ENCODE data around the gene KCNH6. TPM values are rescaled to one million over a fixed set of nuclear protein-coding genes. Genes with fewer than 3 reads are reported as not detected.

Gene KCNH6
- total and polyA plus RNA-seq, 4 donors, result 0.09 TPM; not detected in 3

- TF ChIP-seq TAF1 (conservative IDR thresholded peaks at IDR 0.05), result no peak
- no peak for TF ChIP-seq YY1 (IDR thresholded peaks at IDR 0.05)
- no peak for TF ChIP-seq FOXA2 (IDR thresholded peaks at IDR 0.05)
- no peak for TF ChIP-seq CTCF (IDR thresholded peaks at IDR 0.05; ENCODE audit: low read depth, low read length, missing input control)
- WGBS, result 74% methylated on average over 1 of the region's 1 CpG
- no peak for DNase-seq (ENCODE audit: low spot score)
- Histone ChIP-seq H3K9me3 (ENCODE audit: control insufficient read depth in 4 of 4, low read length in 3 of 4) (no peaks in the 10 kb centered on the region), H3K4me3 (ENCODE audit: low read depth in 1 of 3, low read length in 3 of 3) (no peak overlapping the region), H3K27ac (ENCODE audit: low read depth in 1 of 2, low read length in 2 of 2) (no peak overlapping the region), H3K4me1 (ENCODE audit: control insufficient read depth in 4 of 4, insufficient read depth in 4 of 4, low read length in 3 of 4) (peaks cover 5 to 25% (median 14%) of the 10 kb centered on the region in 4 donors), H3K36me3 (ENCODE audit: control insufficient read depth in 4 of 4, insufficient read depth in 3 of 4, low read depth in 1 of 4, low read length in 3 of 4) (no peaks in the 10 kb centered on the region), H3K27me3 (ENCODE audit: control insufficient read depth in 4 of 4, insufficient read depth in 4 of 4, low read length in 3 of 4) (no peaks in the 10 kb centered on the region), H3K9ac (ENCODE audit: low read depth in 1 of 2, low read length in 2 of 2) (no peak overlapping the region)
These were observed 7.7 kb upstream of the KCNH6 start for GRCh38 chr17:63515426-63515825.

- Histone ChIP-seq H3K4me1 (ENCODE audit: control insufficient read depth in 4 of 4, insufficient read depth in 4 of 4, low read length in 3 of 4) (peaks cover 10 to 32% (median 23%) of the 10 kb centered on the region in 4 donors), H3K27ac (ENCODE audit: low read depth in 1 of 2, low read length in 2 of 2) (no peak overlapping the region), H3K9me3 (ENCODE audit: control insufficient read depth in 4 of 4, low read length in 3 of 4) (no peaks in the 10 kb centered on the region), H3K9ac (ENCODE audit: low read depth in 1 of 2, low read length in 2 of 2) (no peak overlapping the region), H3K36me3 (ENCODE audit: control insufficient read depth in 4 of 4, insufficient read depth in 3 of 4, low read depth in 1 of 4, low read length in 3 of 4) (no peaks in the 10 kb centered on the region), H3K4me3 (ENCODE audit: low read depth in 1 of 3, low read length in 3 of 3) (no peak overlapping the region), H3K27me3 (ENCODE audit: control insufficient read depth in 4 of 4, insufficient read depth in 4 of 4, low read length in 3 of 4) (no peaks in the 10 kb centered on the region)
- TF ChIP-seq EGR1 (IDR thresholded peaks at IDR 0.05; ENCODE audit: low read depth in 2 of 2) (no peak), SP1 (IDR thresholded peaks at IDR 0.05) (no peak), REST (IDR thresholded peaks at IDR 0.05) (no peak), CTCF (IDR thresholded peaks at IDR 0.05; ENCODE audit: low read depth, low read length, missing input control) (no peak), FOXA2 (IDR thresholded peaks at IDR 0.05) (no peak), MAX (IDR thresholded peaks at IDR 0.05) (no peak), NR2F2 (IDR thresholded peaks at IDR 0.05) (no peak), RXRA (IDR thresholded peaks at IDR 0.05) (no peak), ATF3 (IDR thresholded peaks at IDR 0.05) (no peak), HNF4A (conservative IDR thresholded peaks at IDR 0.05) (no peak), ZBTB33 (IDR thresholded peaks at IDR 0.05) (no peak), GABPA (IDR thresholded peaks at IDR 0.05 in 1 of 2, conservative IDR thresholded peaks at IDR 0.05 in 1 of 2) (no peak)
- WGBS, result 69% methylated on average over 6 of the region's 6 CpGs
- no peak for DNase-seq (ENCODE audit: low spot score)
These were observed 6.0 kb upstream of the KCNH6 start for GRCh38 chr17:63516910-63517824.
